A549 (cell line): ENCODE measurements around the gene EFNA5. TPM values are rescaled to one million over a fixed set of nuclear protein-coding genes. Genes with fewer than 3 reads are reported as not detected.

Experiments used
- ATAC-seq, 2 experiments: fragments of 200-7000 bp in 1 of 2; fragments of >200 bp in 1 of 2; cut with Nextera tagmentation in 1 of 2; cut with Tn5 transposase in 1 of 2; 3 replicates each; pipeline versions ENCODE4 v1.8.0 to v1.9.1; 2018 to 2020; ENCODE audit warnings: mild to moderate bottlenecking in 1 of 2, moderate library complexity in 1 of 2
- CTCF ChIA-PET: fragments of 300-600 bp; sonication (Branson Sonifier 250); formaldehyde crosslinking; extraction: SDS; loops from one replicate; lab custom pipeline; 2021; ENCODE audit warnings: antibody characterized with exemption, inconsistent platforms; lab: Yijun Ruan, JAX
- POLR2A ChIA-PET: fragments of 350-600 bp; formaldehyde crosslinking; extraction: SDS; loops from one replicate; lab custom pipeline; 2021; ENCODE audit warnings: antibody characterized with exemption, inconsistent platforms; lab: Yijun Ruan, JAX
- DNase-seq, 2 experiments: peaks; one replicate each; pipeline versions ENCODE4 v3.0.0 to v3.0.0-alpha.2; 2011 to 2016; ENCODE audit warnings: low read depth in 1 of 2, low spot score in 1 of 2
- FAIRE-seq: peaks from 2 replicates; lab custom pipeline; 2011; peaks lifted over from hg19 to GRCh38; lab: Jason Lieb, UNC
- H3K27ac ChIP-seq, 2 experiments: fragments of >200 bp; sonication (Bioruptor Twin); formaldehyde crosslinking; 3 replicates each; pipeline ENCODE4 v1.5.1; 2016 to 2017
- H3K4me1 ChIP-seq: fragments of >200 bp; sonication (Bioruptor Twin); formaldehyde crosslinking; 3 replicates; pipeline ENCODE4 v1.6.1; 2016
- H3K4me2 ChIP-seq: fragments of >200 bp; sonication (Bioruptor Twin); formaldehyde crosslinking; 3 replicates; pipeline ENCODE4 v1.6.1; 2016
- H3K4me3 ChIP-seq: fragments of >200 bp; sonication (Bioruptor Twin); formaldehyde crosslinking; 3 replicates; pipeline ENCODE4 v1.5.1; 2016
- H3K9me3 ChIP-seq: fragments of >200 bp; sonication (Bioruptor Twin); formaldehyde crosslinking; 3 replicates; pipeline ENCODE4 v1.6.1; 2016
- BHLHE40 ChIP-seq: IDR thresholded peaks from 2 replicates; pipeline ENCODE4 v1.6.1; 2012; ENCODE audit warnings: low read depth, low read length, inconsistent platforms
- CEBPB ChIP-seq, 2 experiments: fragments of >200 bp in 1 of 2; sonication (Bioruptor Twin) in 1 of 2; formaldehyde crosslinking in 1 of 2; IDR thresholded peaks; 2 replicates each; pipeline ENCODE4 v1.6.1; 2012 to 2016
- CHD2 ChIP-seq: fragments of 150-350 bp; IDR thresholded peaks from 2 replicates; pipeline ENCODE4 v1.6.1; 2014; ENCODE audit warnings: low read length; ENCODE audit not compliant: partially characterized antibody
- CHD4 ChIP-seq: fragments of 200-600 bp; sonication (generic); IDR thresholded peaks from 2 replicates; pipeline ENCODE4 v1.6.1; 2016; ENCODE audit warnings: antibody characterized with exemption, mild to moderate bottlenecking, borderline replicate concordance
- ESRRA ChIP-seq: fragments of 150-350 bp; IDR thresholded peaks from 2 replicates; pipeline ENCODE4 v1.6.1; 2014; ENCODE audit warnings: mild to moderate bottlenecking, low read length, borderline replicate concordance
- HOXB13 ChIP-seq: fragments of 250-450 bp; sonication (Bioruptor Pico); IDR thresholded peaks from 2 replicates; pipeline ENCODE4 v1.5.0; 2020; ENCODE audit warnings: low read depth, mild to moderate bottlenecking, moderate library complexity
- JUN ChIP-seq, 2 experiments: fragments of >200 bp; sonication (Bioruptor Twin); formaldehyde crosslinking; IDR thresholded peaks; 2 replicates in 1 of 2; 3 replicates in 1 of 2; pipeline ENCODE4 v1.6.1; 2016 to 2017
- JUNB ChIP-seq: fragments of >200 bp; sonication (Bioruptor Twin); formaldehyde crosslinking; IDR thresholded peaks from 2 replicates; pipeline ENCODE4 v1.6.1; 2016
- PBX3 ChIP-seq: IDR thresholded peaks from 2 replicates; pipeline ENCODE4 v1.6.1; 2012
- POLR2AphosphoS2 ChIP-seq: conservative IDR thresholded peaks from 2 replicates; pipeline ENCODE4 v1.6.1; 2012; ENCODE audit warnings: low read length, improper control_type of control experiment, inconsistent platforms
- RARB ChIP-seq: fragments of 250-450 bp; sonication (Bioruptor Pico); IDR thresholded peaks from 2 replicates; pipeline ENCODE4 v1.8.0; 2021; ENCODE audit warnings: mild to moderate bottlenecking, moderate library complexity
- SMC3 ChIP-seq: fragments of >200 bp; sonication (Bioruptor Twin); formaldehyde crosslinking; IDR thresholded peaks from 3 replicates; pipeline ENCODE4 v1.6.1; 2018; ENCODE audit warnings: inconsistent platforms
- SREBF2 ChIP-seq: fragments of 450-650 bp; IDR thresholded peaks from 2 replicates; pipeline ENCODE4 v1.6.1; 2014; ENCODE audit warnings: mild to moderate bottlenecking, moderate library complexity
- TP53 ChIP-seq: fragments of 250-450 bp; sonication (Bioruptor Pico); IDR thresholded peaks from 2 replicates; pipeline ENCODE4 v1.5.0; 2021; ENCODE audit warnings: mild to moderate bottlenecking, moderate library complexity
- ZC3H11A ChIP-seq: fragments of 450-650 bp; IDR thresholded peaks from 2 replicates; pipeline ENCODE4 v1.6.1; 2014; ENCODE audit warnings: antibody characterized with exemption, mild to moderate bottlenecking
- WGBS: methylation state at CpG from one replicate; pipeline ENCODE4 v1.1.6; 2017; ENCODE audit errors: missing lambda C conversion rate; 5-methylcytosine and 5-hydroxymethylcytosine counted together
- polyA plus RNA-seq, 4 experiments: library from polyadenylated mRNA; depleted of rRNA in 3 of 4; stranded (reverse); fragments of >200 nt; fragmentation: RNase III in 1 of 4; extraction: RNeasy Plus Mini Kit Qiagen cat#74134 plus additional on column Dnase treatment in 1 of 4; gene quantifications; 2 replicates in 3 of 4; 3 replicates in 1 of 4; pipeline ENCODE4 v1.2.3, GENCODE V29; 2011 to 2017
- TF ChIP-seq, protein P1 (sequence below): fragments of >200 bp; sonication (Bioruptor Twin); formaldehyde crosslinking; IDR thresholded peaks from 2 replicates; pipeline ENCODE4 v1.6.1; 2016
- TF ChIP-seq, protein P2 (sequence below): fragments of 450-650 bp; IDR thresholded peaks from 2 replicates; pipeline ENCODE4 v1.6.1; 2014; ENCODE audit warnings: antibody characterized with exemption

EFNA5 gene
- polyA plus RNA-seq, 2 of the 4 experiments (the other 2 are of a cell fraction) = 8.5 to 20.7 TPM

GRCh38 chr5:107582625-107583024, 88.1 kb downstream of the EFNA5 start:
- Histone ChIP-seq H3K4me3 (no peak overlapping the region), H3K4me2 (no peak overlapping the region), H3K4me1 (peaks cover 36% of the 10 kb centered on the region), H3K9me3 (no peaks in the 10 kb centered on the region), H3K27ac (no peak overlapping the region)
- TF ChIP-seq CHD4 (no peak), CHD2 (no peak), SMC3 (no peak), ESRRA (no peak), JUNB (no peak), JUN (IDR thresholded peaks at IDR 0.05) (no peak)
- TF ChIP-seq, protein P1, sequence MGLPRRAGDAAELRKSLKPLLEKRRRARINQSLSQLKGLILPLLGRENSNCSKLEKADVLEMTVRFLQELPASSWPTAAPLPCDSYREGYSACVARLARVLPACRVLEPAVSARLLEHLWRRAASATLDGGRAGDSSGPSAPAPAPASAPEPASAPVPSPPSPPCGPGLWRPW = no peak
- FAIRE-seq (no peak), DNase-seq (no peak), ATAC-seq (no peak)
- CTCF ChIA-PET = interaction anchor here (5.1 kb wide), 1 partner anchor 10 kb away, joined by 28 read pairs; no protein-coding TSS in a partner anchor
- POLR2A ChIA-PET = no interaction called here

- no peak overlapping the region for H3K4me3 ChIP-seq
- H3K27ac ChIP-seq = peak overlapping the region in 1 of 2 experiments; percentile 25; a peak in 2 of 6 replicates
- H3K4me1 ChIP-seq = peaks cover 46% of the 10 kb centered on the region
- peak overlapping the region; percentile 7; the same call in 2 of the 3 replicates for H3K4me2 ChIP-seq
- WGBS = 80% methylated on average over 8 of the region's 8 CpGs
- no peak for DNase-seq
- POLR2A ChIA-PET = no interaction called here
- no peaks in the 10 kb centered on the region for H3K9me3 ChIP-seq
- peak in 1 of 2 experiments; percentile 42; a peak in 3 of 6 replicates for ATAC-seq
- CTCF ChIA-PET = interaction anchor here (5.1 kb wide), 1 partner anchor 9 kb away, joined by 28 read pairs; no protein-coding TSS in a partner anchor
- TF ChIP-seq BHLHE40 (no peak), SREBF2 (no peak), ZC3H11A (no peak), TP53 (CRISPR knock-in tag) (no peak), HOXB13 (CRISPR knock-in tag) (no peak), POLR2AphosphoS2 (no peak), CEBPB (IDR thresholded peaks at IDR 0.05) (peak; percentile 68 to 71; a peak in 3 of 4 replicates), PBX3 (no peak)
- TF ChIP-seq, protein P2, sequence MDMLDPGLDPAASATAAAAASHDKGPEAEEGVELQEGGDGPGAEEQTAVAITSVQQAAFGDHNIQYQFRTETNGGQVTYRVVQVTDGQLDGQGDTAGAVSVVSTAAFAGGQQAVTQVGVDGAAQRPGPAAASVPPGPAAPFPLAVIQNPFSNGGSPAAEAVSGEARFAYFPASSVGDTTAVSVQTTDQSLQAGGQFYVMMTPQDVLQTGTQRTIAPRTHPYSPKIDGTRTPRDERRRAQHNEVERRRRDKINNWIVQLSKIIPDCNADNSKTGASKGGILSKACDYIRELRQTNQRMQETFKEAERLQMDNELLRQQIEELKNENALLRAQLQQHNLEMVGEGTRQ = no peak
- FAIRE-seq = peak; percentile 65
These were observed 89.6 kb downstream of the EFNA5 start for GRCh38 chr5:107580889-107581820.

- CTCF ChIA-PET = no interaction called here
- 94% methylated on average over 4 of the region's 4 CpGs for WGBS
- Histone ChIP-seq H3K27ac (no peak overlapping the region), H3K4me1 (peaks cover 70% of the 10 kb centered on the region), H3K4me2 (no peak overlapping the region), H3K9me3 (no peaks in the 10 kb centered on the region), H3K4me3 (no peak overlapping the region)
- TF ChIP-seq CHD4 = no peak
- no peak for TF ChIP-seq RARB (CRISPR knock-in tag)
- TF ChIP-seq JUN (IDR thresholded peaks at IDR 0.05) = no peak
- DNase-seq = no peak
- FAIRE-seq = no peak
- no peak for ATAC-seq
- POLR2A ChIA-PET = no interaction called here
These were observed 92.6 kb downstream of the EFNA5 start for GRCh38 chr5:107578051-107578635.
